Islet precursor cell (in vitro differentiated cells): ENCODE results near the gene PSMD6.

Source experiments
- DNase-seq: peaks from one replicate; pipeline ENCODE4 v3.0.0-alpha.2; 2018

The PSMD6 gene

GRCh38 chr3:64042952-64043351, 19.7 kb upstream of the PSMD6 start:
- DNase-seq, result no peak

GRCh38 chr3:64039981-64040733, 16.9 kb upstream of the PSMD6 start:
- peak; percentile 83 for DNase-seq

- DNase-seq, result no peak
These were observed 16.0 kb upstream of the PSMD6 start for GRCh38 chr3:64039332-64039731.

- no peak for DNase-seq
These were observed 15.0 kb upstream of the PSMD6 start for GRCh38 chr3:64038253-64038767.

- DNase-seq, result no peak
These were observed 13.8 kb upstream of the PSMD6 start for GRCh38 chr3:64037084-64037483.

- DNase-seq, result no peak
These were observed 9.8 kb upstream of the PSMD6 start for GRCh38 chr3:64033069-64033468.

- peak; percentile 60 for DNase-seq
These were observed 8.5 kb upstream of the PSMD6 start for GRCh38 chr3:64031540-64032508.

- peak; percentile 88 for DNase-seq
These were observed 7.4 kb upstream of the PSMD6 start for GRCh38 chr3:64030741-64031140.

GRCh38 chr3:64029287-64029686, 6.0 kb upstream of the PSMD6 start:
- no peak for DNase-seq

GRCh38 chr3:64028754-64029153, 5.5 kb upstream of the PSMD6 start:
- DNase-seq, result no peak

- DNase-seq, result no peak
These were observed 4.4 kb upstream of the PSMD6 start for GRCh38 chr3:64027658-64028057.

- no peak for DNase-seq
These were observed 3.1 kb upstream of the PSMD6 start for GRCh38 chr3:64026346-64026745.

- no peak for DNase-seq
These were observed 548 bp upstream of the PSMD6 start for GRCh38 chr3:64023861-64024223.

- no peak for DNase-seq
These were observed 675 bp downstream of the PSMD6 start for GRCh38 chr3:64022451-64023186.

- DNase-seq, result no peak
These were observed 1.4 kb downstream of the PSMD6 start for GRCh38 chr3:64021922-64022321.

- no peak for DNase-seq
These were observed 3.4 kb downstream of the PSMD6 start for GRCh38 chr3:64019879-64020278.

- DNase-seq, result no peak
These were observed 4.0 kb downstream of the PSMD6 start for GRCh38 chr3:64019271-64019670.

- no peak for DNase-seq
These were observed 6.2 kb downstream of the PSMD6 start for GRCh38 chr3:64016941-64017620.

GRCh38 chr3:64011685-64012084, 11.6 kb downstream of the PSMD6 start:
- DNase-seq, result no peak

- DNase-seq, result no peak
These were observed 13.1 kb downstream of the PSMD6 start for GRCh38 chr3:64010199-64010598.

GRCh38 chr3:64009528-64009927, 13.8 kb downstream of the PSMD6 start:
- DNase-seq, result no peak
